HG03039 (cell line): Measurements from ENCODE around the gene MICAL2.

Experiments
- ATAC-seq: cut with Tn5 transposase; IDR thresholded peaks from one replicate; pipeline ENCODE4 v1.9.1; 2021; ENCODE audit warnings: mild to moderate bottlenecking, moderate library complexity; ENCODE audit not compliant: unreplicated experiment

The MICAL2 gene

GRCh38 chr11:12183827-12184620 is 73.6 kb downstream of the MICAL2 start:
- no peak for ATAC-seq

- no peak for ATAC-seq
Observed at GRCh38 chr11:12184699-12185098, 74.3 kb downstream of the MICAL2 start.

GRCh38 chr11:12185106-12185690 is 74.8 kb downstream of the MICAL2 start:
- ATAC-seq, result no peak

- ATAC-seq, result no peak
Observed at GRCh38 chr11:12185914-12186313, 75.5 kb downstream of the MICAL2 start.

GRCh38 chr11:12186701-12187100 is 76.3 kb downstream of the MICAL2 start:
- ATAC-seq, result no peak

GRCh38 chr11:12187399-12187798 is 77.0 kb downstream of the MICAL2 start:
- ATAC-seq, result peak; percentile 51

GRCh38 chr11:12188548-12189317 is 78.3 kb downstream of the MICAL2 start:
- ATAC-seq, result peak; percentile 56

- no peak for ATAC-seq
Observed at GRCh38 chr11:12189543-12190235, 79.3 kb downstream of the MICAL2 start.

- no peak for ATAC-seq
Observed at GRCh38 chr11:12190511-12190910, 80.1 kb downstream of the MICAL2 start.

GRCh38 chr11:12192794-12193514 is 82.6 kb downstream of the MICAL2 start:
- no peak for ATAC-seq

GRCh38 chr11:12193515-12194336 is 83.3 kb downstream of the MICAL2 start:
- no peak for ATAC-seq

- ATAC-seq, result peak; percentile 66
Observed at GRCh38 chr11:12195768-12196167, 85.4 kb downstream of the MICAL2 start.

- ATAC-seq, result no peak
Observed at GRCh38 chr11:12196308-12196707, 85.9 kb downstream of the MICAL2 start.

GRCh38 chr11:12196872-12197271 is 86.5 kb downstream of the MICAL2 start:
- no peak for ATAC-seq

- no peak for ATAC-seq
Observed at GRCh38 chr11:12198251-12199222, 88.1 kb downstream of the MICAL2 start.

- no peak for ATAC-seq
Observed at GRCh38 chr11:12199231-12199948, 89.0 kb downstream of the MICAL2 start.

- ATAC-seq, result no peak
Observed at GRCh38 chr11:12200279-12200990, 90.0 kb downstream of the MICAL2 start.
